GM12878 (cell line): ENCODE data around the gene HSD17B4. TPM values are rescaled to one million over a fixed set of nuclear protein-coding genes. Genes with fewer than 3 reads are reported as not detected.

Source experiments
- ASH2L ChIP-seq: fragments of 300-600, 200-600 bp; sonication (generic); IDR thresholded peaks from 2 replicates; pipeline ENCODE4 v1.6.1; 2017; ENCODE audit warnings: low read depth, mild to moderate bottlenecking, borderline replicate concordance
- ATF2 ChIP-seq: IDR thresholded peaks from 2 replicates; pipeline ENCODE4 v1.6.1; 2012; ENCODE audit warnings: low read length, inconsistent platforms
- CEBPB ChIP-seq, 2 experiments: fragments of 150-350 bp in 1 of 2; IDR thresholded peaks; 2 replicates each; pipeline ENCODE4 v1.6.1; 2012 to 2014; ENCODE audit warnings: low read depth in 2 of 2, low read length in 2 of 2, borderline replicate concordance in 1 of 2, inconsistent platforms in 1 of 2
- EED ChIP-seq: sonication (generic); IDR thresholded peaks from 2 replicates; pipeline ENCODE4 v1.6.1; 2016; ENCODE audit warnings: antibody characterized with exemption, low read depth
- ELK1 ChIP-seq: IDR thresholded peaks from 2 replicates; pipeline ENCODE4 v1.6.1; 2012; ENCODE audit warnings: low read depth, low read length, improper control_type of control experiment
- EP300 ChIP-seq, 2 experiments: fragments of 150-350 bp in 1 of 2; IDR thresholded peaks; 2 replicates each; pipeline ENCODE4 v1.6.1; 2011 to 2012; ENCODE audit warnings: low read depth in 2 of 2, low read length in 2 of 2, borderline replicate concordance in 1 of 2, improper control_type of control experiment in 1 of 2, inconsistent platforms in 1 of 2; ENCODE audit not compliant: control insufficient read depth in 1 of 2
- FOXM1 ChIP-seq: IDR thresholded peaks from 2 replicates; pipeline ENCODE4 v1.6.1; 2012; ENCODE audit warnings: low read depth, mild to moderate bottlenecking, inconsistent platforms, low read length, moderate library complexity
- HDGF ChIP-seq: fragments of 450-650 bp; IDR thresholded peaks from 2 replicates; pipeline ENCODE4 v1.6.1; 2016; ENCODE audit warnings: antibody characterized with exemption
- IKZF2 ChIP-seq, 2 experiments: fragments of 450-650 bp; IDR thresholded peaks; 2 replicates each; pipeline ENCODE4 v1.6.1; 2017; ENCODE audit warnings: mild to moderate bottlenecking in 2 of 2, moderate library complexity in 2 of 2
- IRF4 ChIP-seq: IDR thresholded peaks from 2 replicates; pipeline ENCODE4 v1.6.1; 2011; ENCODE audit warnings: low read depth, low read length
- JUNB ChIP-seq: IDR thresholded peaks from 2 replicates; pipeline ENCODE4 v1.6.1; 2016; ENCODE audit warnings: antibody characterized with exemption, mild to moderate bottlenecking
- JUND ChIP-seq: IDR thresholded peaks from 2 replicates; pipeline ENCODE4 v1.6.1; 2012; ENCODE audit warnings: low read depth, mild to moderate bottlenecking, low read length, improper control_type of control experiment, moderate library complexity
- LARP7 ChIP-seq: fragments of 450-650 bp; IDR thresholded peaks from 2 replicates; pipeline ENCODE4 v1.6.1; 2017; ENCODE audit warnings: mild to moderate bottlenecking
- MEF2A ChIP-seq: IDR thresholded peaks from 2 replicates; pipeline ENCODE4 v1.6.1; 2011; ENCODE audit warnings: low read depth, mild to moderate bottlenecking, low read length, moderate library complexity; ENCODE audit not compliant: insufficient read depth
- MTA2 ChIP-seq: fragments of 450-650 bp; IDR thresholded peaks from 2 replicates; pipeline ENCODE4 v1.6.1; 2016; ENCODE audit warnings: low read depth, mild to moderate bottlenecking, moderate library complexity
- MTA3 ChIP-seq: IDR thresholded peaks from 2 replicates; pipeline ENCODE4 v1.6.1; 2012; ENCODE audit warnings: low read length, inconsistent platforms, borderline replicate concordance
- NFIC ChIP-seq: IDR thresholded peaks from 2 replicates; pipeline ENCODE4 v1.6.1; 2012; ENCODE audit warnings: low read depth, mild to moderate bottlenecking, inconsistent platforms, low read length, moderate library complexity
- PAX5 ChIP-seq: IDR thresholded peaks from 2 replicates; pipeline ENCODE4 v1.6.1; 2011; ENCODE audit warnings: low read depth, low read length, borderline replicate concordance
- PBX3 ChIP-seq: IDR thresholded peaks from 2 replicates; pipeline ENCODE4 v1.6.1; 2011; ENCODE audit warnings: mild to moderate bottlenecking, low read depth, low read length, moderate library complexity; ENCODE audit not compliant: insufficient replicate concordance
- PML ChIP-seq: IDR thresholded peaks from 2 replicates; pipeline ENCODE4 v1.6.1; 2012; ENCODE audit warnings: low read length, inconsistent platforms
- SP1 ChIP-seq: IDR thresholded peaks from one replicate; pipeline ENCODE4 v1.6.1; 2011; ENCODE audit warnings: low read depth, low read length
- STAT3 ChIP-seq: IDR thresholded peaks from 2 replicates; pipeline ENCODE4 v1.6.1; 2011; ENCODE audit warnings: low read depth, low read length, improper control_type of control experiment
- SUZ12 ChIP-seq: fragments of 200-600 bp; sonication (generic); IDR thresholded peaks from one replicate; pipeline ENCODE4 v1.6.1; 2018; ENCODE audit warnings: antibody characterized with exemption, mild to moderate bottlenecking; ENCODE audit not compliant: unreplicated experiment
- TBL1XR1 ChIP-seq: IDR thresholded peaks from 2 replicates; pipeline ENCODE4 v1.6.1; 2012; ENCODE audit warnings: low read depth, low read length, improper control_type of control experiment
- TCF7 ChIP-seq: IDR thresholded peaks from 2 replicates; pipeline ENCODE4 v1.6.1; 2014; ENCODE audit warnings: antibody characterized with exemption, borderline replicate concordance
- USF1 ChIP-seq: IDR thresholded peaks from 2 replicates; pipeline ENCODE4 v1.6.1; 2011; ENCODE audit warnings: borderline replicate concordance, low read depth, mild to moderate bottlenecking, moderate library complexity, mixed read lengths, low read length; ENCODE audit not compliant: insufficient read depth; ENCODE audit errors: extremely low read length
- WRNIP1 ChIP-seq: IDR thresholded peaks from 2 replicates; pipeline ENCODE4 v1.6.1; 2011; ENCODE audit warnings: low read depth, low read length, improper control_type of control experiment, borderline replicate concordance
- ZBED1 ChIP-seq: IDR thresholded peaks from 2 replicates; pipeline ENCODE4 v1.6.1; 2016; ENCODE audit warnings: borderline replicate concordance
- ZNF217 ChIP-seq: fragments of 450-650 bp; IDR thresholded peaks from 2 replicates; pipeline ENCODE4 v1.6.1; 2017; ENCODE audit warnings: antibody characterized with exemption, mild to moderate bottlenecking
- ZNF24 ChIP-seq: fragments of 450-650 bp; IDR thresholded peaks from 2 replicates; pipeline ENCODE4 v1.6.1; 2017; ENCODE audit warnings: antibody characterized with exemption, mild to moderate bottlenecking
- polyA plus RNA-seq, 11 experiments: library from polyadenylated mRNA; depleted of rRNA in 4 of 11; unstranded in 6 of 11; stranded (reverse) in 5 of 11; fragments of >200 nt; fragmentation: Nextera tagmentation in 4 of 11; fragmentation: Illumina TruSeq in 1 of 11; extraction: Ambion mirVana in 4 of 11; extraction: Trizol in 1 of 11; gene quantifications; 1 replicate in 1 of 11; 2 replicates in 10 of 11; pipeline versions ENCODE4 v1.2.1 to v1.2.3, GENCODE V29; 2011 to 2016; ENCODE audit warnings: inconsistent platforms in 2 of 11, missing spikeins in 2 of 11, low read depth in 1 of 11
- total RNA-seq, 4 experiments: library from RNA; depleted of rRNA in 3 of 4; stranded (reverse); fragments of >200 nt in 3 of 4; fragmentation: Illumina TruSeq in 1 of 4; extraction: Trizol in 1 of 4; gene quantifications; 2 replicates each; pipeline versions ENCODE4 v1.2.1 to v1.2.3, GENCODE V29; 2013 to 2021

Gene HSD17B4
- total and polyA plus RNA-seq, 10 of the 15 experiments (the other 5 are each of a cell fraction or from before 2014, with no cell fraction given) = 38.6 to 125 (median 93.0) TPM

GRCh38 chr5:119537704-119538103, 85.4 kb downstream of the HSD17B4 start (continued):
- TF ChIP-seq EP300 (IDR thresholded peaks at IDR 0.05; ENCODE audit: borderline replicate concordance in 1 of 2, control insufficient read depth in 1 of 2, low read depth in 2 of 2, low read length in 2 of 2) (peak; percentile 70 to 79; a peak in 3 of 4 replicates), FOXM1 (peak; percentile 99), PML (peak; percentile 65; the same call in 1 of the 2 replicates), ATF2 (peak; percentile 96), JUND (peak; percentile 91), SP1 (peak; percentile 37), ELK1 (no peak), TBL1XR1 (peak; percentile 63; the same call in 1 of the 2 replicates), ZNF217 (peak; percentile 83), WRNIP1 (no peak), NFIC (peak; percentile 98), JUNB (peak; percentile 97), PAX5 (peak; percentile 58; the same call in 1 of the 2 replicates), STAT3 (peak; percentile 75; the same call in 1 of the 2 replicates), LARP7 (no peak), IKZF2 (IDR thresholded peaks at IDR 0.05) (peak; percentile 84 to 90), IRF4 (peak; percentile 91), MEF2A (peak; percentile 92), PBX3 (peak; percentile 21), USF1 (no peak), ZBED1 (peak; percentile 75), CEBPB (IDR thresholded peaks at IDR 0.05; ENCODE audit: borderline replicate concordance in 1 of 2, low read depth in 2 of 2, low read length in 2 of 2) (peak in 1 of 2 experiments; percentile 71; a peak in 1 of 4 replicates), HDGF (no peak), TCF7 (peak; percentile 65; the same call in 1 of the 2 replicates), EED (peak; percentile 90), ZNF24 (no peak), MTA3 (peak; percentile 96; the same call in 1 of the 2 replicates), SUZ12 (no peak), MTA2 (peak; percentile 78; the same call in 1 of the 2 replicates), ASH2L (no peak)
